GM19397 (cell line): ENCODE data around the gene DDX11.
"Not testable (repeated sequence)": the region's sequence is repeated elsewhere in the genome, so short reads cannot be mapped to it uniquely, and the experiment has no call there.

Experiments used
- ATAC-seq: cut with Tn5 transposase; IDR thresholded peaks from one replicate; pipeline ENCODE4 v1.9.1; 2021; ENCODE audit warnings: mild to moderate bottlenecking, moderate library complexity; ENCODE audit not compliant: unreplicated experiment

The DDX11 gene

GRCh38 chr12:31066196-31066595 is 7.5 kb upstream of the DDX11 start:
- ATAC-seq: not testable (repeated sequence)

GRCh38 chr12:31067656-31068055 is 6.0 kb upstream of the DDX11 start:
- not testable (repeated sequence) for ATAC-seq

- not testable (repeated sequence) for ATAC-seq
These were observed 2.5 kb upstream of the DDX11 start for GRCh38 chr12:31070971-31071740.

GRCh38 chr12:31072962-31073361 is 698 bp upstream of the DDX11 start:
- not testable (repeated sequence) for ATAC-seq

- peak; percentile 25 for ATAC-seq
These were observed 744 bp downstream of the DDX11 start for GRCh38 chr12:31074333-31074874.

- ATAC-seq: not testable (repeated sequence)
These were observed 2.5 kb downstream of the DDX11 start for GRCh38 chr12:31076150-31076549.

GRCh38 chr12:31077095-31077494 is 3.4 kb downstream of the DDX11 start:
- not testable (repeated sequence) for ATAC-seq

GRCh38 chr12:31077998-31078397 is 4.3 kb downstream of the DDX11 start:
- not testable (repeated sequence) for ATAC-seq

GRCh38 chr12:31079421-31079820 is 5.8 kb downstream of the DDX11 start:
- ATAC-seq: not testable (repeated sequence)

GRCh38 chr12:31080221-31080620 is 6.6 kb downstream of the DDX11 start:
- not testable (repeated sequence) for ATAC-seq

GRCh38 chr12:31081274-31081673 is 7.6 kb downstream of the DDX11 start:
- ATAC-seq: not testable (repeated sequence)

GRCh38 chr12:31084241-31084640 is 10.6 kb downstream of the DDX11 start:
- ATAC-seq: not testable (repeated sequence)

- not testable (repeated sequence) for ATAC-seq
These were observed 12.4 kb downstream of the DDX11 start for GRCh38 chr12:31086032-31086431.

GRCh38 chr12:31087486-31087885 is 13.8 kb downstream of the DDX11 start:
- not testable (repeated sequence) for ATAC-seq

- ATAC-seq: not testable (repeated sequence)
These were observed 14.3 kb downstream of the DDX11 start for GRCh38 chr12:31087956-31088355.

- no peak for ATAC-seq
These were observed 15.4 kb downstream of the DDX11 start for GRCh38 chr12:31089072-31089471.

- ATAC-seq: not testable (repeated sequence)
These were observed 18.0 kb downstream of the DDX11 start for GRCh38 chr12:31091629-31092028.

GRCh38 chr12:31092718-31093117 is 19.1 kb downstream of the DDX11 start:
- not testable (repeated sequence) for ATAC-seq

- not testable (repeated sequence) for ATAC-seq
These were observed 21.6 kb downstream of the DDX11 start for GRCh38 chr12:31095080-31095860.

GRCh38 chr12:31096251-31097065 is 22.8 kb downstream of the DDX11 start:
- not testable (repeated sequence) for ATAC-seq

GRCh38 chr12:31097819-31098218 is 24.2 kb downstream of the DDX11 start:
- not testable (repeated sequence) for ATAC-seq
